ENCODE data around the gene RBM14.

DNA sequence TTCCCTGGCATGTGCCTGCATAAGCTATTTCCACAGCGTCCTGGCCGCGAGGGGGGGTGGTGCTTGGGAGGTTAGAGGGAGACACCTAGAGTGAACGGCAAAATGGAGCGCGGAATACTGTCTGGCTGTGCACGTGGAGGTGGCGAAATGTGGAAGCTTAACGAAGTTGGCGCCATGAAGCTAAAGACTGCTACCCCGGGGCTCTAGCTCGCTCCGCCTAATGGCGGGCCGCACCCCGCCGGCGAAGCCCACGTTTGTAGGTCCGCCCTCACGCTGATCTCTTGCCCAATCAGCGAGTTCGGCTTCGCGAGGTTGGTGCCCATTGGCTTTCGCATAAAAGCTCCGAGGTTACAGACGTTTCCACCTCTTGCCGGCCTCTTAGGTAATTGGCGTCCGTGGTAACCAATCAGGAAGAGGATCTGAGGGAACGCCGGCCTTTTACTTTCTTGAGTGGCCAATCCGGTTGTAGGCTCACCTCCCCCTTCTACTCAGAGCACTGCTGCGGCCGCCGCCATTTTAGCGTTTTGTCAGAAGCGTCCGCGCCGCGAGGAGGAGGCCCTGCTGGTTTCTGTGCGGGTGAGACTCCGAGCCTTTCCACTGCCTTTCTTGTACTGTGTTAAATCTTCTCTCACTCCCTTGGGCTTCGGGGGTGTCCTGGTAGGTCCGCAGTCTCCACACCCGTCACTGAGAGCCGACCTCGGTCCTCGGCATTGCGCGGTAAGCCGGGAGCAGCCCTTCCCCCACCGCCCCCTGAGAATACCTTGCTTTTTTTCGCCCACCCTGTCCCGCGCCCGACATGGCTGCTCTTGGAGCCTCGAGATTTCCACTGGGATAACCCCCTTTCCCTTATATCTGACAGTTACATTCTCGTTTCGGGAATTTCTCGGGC, 22.0 kb downstream of the RBM14 start, which contains the start of gene RBM4:
- TF ChIP-seq EZH2phosphoT487 (IDR thresholded peaks at IDR 0.05; ENCODE audit: insufficient read depth, low read depth) (no peak), EZH2 (IDR thresholded peaks at IDR 0.05; ENCODE audit: insufficient read depth, poor library complexity, severe bottlenecking) (no peak)
